Esophagus squamous epithelium (tissue), 4 donors: ENCODE data around the gene DCP1A.

Experiments
- CTCF ChIP-seq, 6 experiments: fragments of 450-650 bp in 4 of 6; fragments of 200-600 bp in 2 of 6; sonication (generic) in 2 of 6; IDR thresholded peaks; one replicate each; pipeline ENCODE4 v1.5.1; 2016 to 2019; ENCODE audit warnings: antibody characterized with exemption in 6 of 6, mild to moderate bottlenecking in 4 of 6, moderate library complexity in 4 of 6
- POLR2A ChIP-seq, 4 donors: fragments of 450-650 bp; IDR thresholded peaks; one replicate each; pipeline ENCODE4 v1.6.1; 2017; ENCODE audit warnings: antibody characterized with exemption in 4 of 4, mild to moderate bottlenecking in 4 of 4, moderate library complexity in 3 of 4

GRCh38 chr3:53287131-53287629 is 60.2 kb downstream of the DCP1A start:
- no peak for TF ChIP-seq CTCF (IDR thresholded peaks at IDR 0.05)
- TF ChIP-seq POLR2A (IDR thresholded peaks at IDR 0.05): no peak
